ENCODE measurements around the gene MAL. TPM values are rescaled to one million over a fixed set of nuclear protein-coding genes. Genes with fewer than 3 reads are reported as not detected.

Gene MAL
- total RNA-seq, 1 donor from 2014 or later = 0.41 TPM

DNA sequence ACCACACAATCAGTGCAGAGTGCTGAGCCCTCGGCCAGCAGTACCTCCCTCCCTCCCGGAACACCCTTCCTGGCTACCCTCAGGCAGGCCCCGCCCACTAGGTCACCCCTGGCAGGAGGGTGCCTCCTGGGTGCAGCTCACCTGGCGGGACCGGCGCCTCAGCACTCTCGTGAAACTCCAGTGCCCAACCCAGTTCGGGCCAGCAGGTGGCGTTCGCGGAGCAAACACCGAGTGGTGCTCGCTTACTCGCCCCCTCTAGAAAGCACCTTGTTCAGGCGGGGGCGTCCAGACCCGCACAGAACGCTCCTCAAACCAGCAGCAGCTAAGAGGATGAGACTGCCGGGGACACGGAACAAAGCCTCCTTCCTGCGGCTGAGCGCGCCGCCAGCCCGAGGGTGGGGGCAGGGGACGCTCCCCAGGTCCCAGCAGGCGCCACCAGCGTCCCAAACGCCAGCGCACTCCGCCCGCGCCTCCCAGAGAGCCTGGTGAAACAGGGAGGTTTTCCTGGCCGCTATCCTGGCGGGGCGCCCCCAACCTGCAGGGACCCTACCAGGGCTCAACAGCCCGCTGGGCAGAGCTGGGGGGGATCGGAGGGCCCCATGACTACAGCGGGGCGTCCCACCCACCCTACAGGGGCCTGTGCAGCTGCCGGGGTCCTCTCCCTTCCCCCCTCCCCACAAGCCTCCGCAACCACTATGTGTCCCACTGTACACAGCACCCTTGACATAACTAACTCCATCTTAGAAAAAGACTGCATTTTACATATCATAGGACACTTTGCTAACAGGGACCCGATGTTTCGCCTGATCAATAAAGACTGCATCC is 51.4 kb downstream of the MAL start:
- H3K27me3 ChIP-seq (ENCODE audit: insufficient read depth, low read length) = peaks cover 22% of the 10 kb centered on the region
- TF ChIP-seq EZH2 (IDR thresholded peaks at IDR 0.05; ENCODE audit: insufficient read depth, low read length) = peak; percentile 14
- TF ChIP-seq, protein P1, sequence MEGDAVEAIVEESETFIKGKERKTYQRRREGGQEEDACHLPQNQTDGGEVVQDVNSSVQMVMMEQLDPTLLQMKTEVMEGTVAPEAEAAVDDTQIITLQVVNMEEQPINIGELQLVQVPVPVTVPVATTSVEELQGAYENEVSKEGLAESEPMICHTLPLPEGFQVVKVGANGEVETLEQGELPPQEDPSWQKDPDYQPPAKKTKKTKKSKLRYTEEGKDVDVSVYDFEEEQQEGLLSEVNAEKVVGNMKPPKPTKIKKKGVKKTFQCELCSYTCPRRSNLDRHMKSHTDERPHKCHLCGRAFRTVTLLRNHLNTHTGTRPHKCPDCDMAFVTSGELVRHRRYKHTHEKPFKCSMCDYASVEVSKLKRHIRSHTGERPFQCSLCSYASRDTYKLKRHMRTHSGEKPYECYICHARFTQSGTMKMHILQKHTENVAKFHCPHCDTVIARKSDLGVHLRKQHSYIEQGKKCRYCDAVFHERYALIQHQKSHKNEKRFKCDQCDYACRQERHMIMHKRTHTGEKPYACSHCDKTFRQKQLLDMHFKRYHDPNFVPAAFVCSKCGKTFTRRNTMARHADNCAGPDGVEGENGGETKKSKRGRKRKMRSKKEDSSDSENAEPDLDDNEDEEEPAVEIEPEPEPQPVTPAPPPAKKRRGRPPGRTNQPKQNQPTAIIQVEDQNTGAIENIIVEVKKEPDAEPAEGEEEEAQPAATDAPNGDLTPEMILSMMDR (IDR thresholded peaks at IDR 0.05; ENCODE audit: insufficient read depth, low read depth, low read length) = peak; percentile 56
- Mint-ChIP-seq H3K27ac (ENCODE audit: unreplicated experiment) (no peak overlapping the region), H3K4me3 (ENCODE audit: unreplicated experiment) (peak overlapping the region; percentile 69), H3K4me1 (ENCODE audit: low read depth, unreplicated experiment) (no peaks in the 10 kb centered on the region), H3K27me3 (ENCODE audit: low read depth, unreplicated experiment) (peaks cover 49% of the 10 kb centered on the region), H3K9me3 (ENCODE audit: unreplicated experiment) (no peaks in the 10 kb centered on the region), H3K36me3 (ENCODE audit: low read depth, unreplicated experiment) (no peaks in the 10 kb centered on the region)
- peak overlapping the region; percentile 92 for H2AFZ ChIP-seq (ENCODE audit: low read depth, low read length)
- no peak overlapping the region for H3K27ac ChIP-seq (ENCODE audit: low read depth, low read length)
- peak overlapping the region; percentile 51 for H3K4me3 ChIP-seq (ENCODE audit: insufficient read depth, low read depth, low read length)
- FAIRE-seq (no peak), DNase-seq (ENCODE audit: low read depth) (peak; percentile 16)
- H3K9me3 ChIP-seq (ENCODE audit: insufficient read depth, low read depth, low read length) = no peaks in the 10 kb centered on the region
- H3K4me2 ChIP-seq (ENCODE audit: low read length) = peak overlapping the region; percentile 92
- no peaks in the 10 kb centered on the region for H3K79me2 ChIP-seq (ENCODE audit: insufficient read depth, low read length)
- peaks cover 5% of the 10 kb centered on the region for H3K4me1 ChIP-seq (ENCODE audit: insufficient read depth, low read length)
- H3K36me3 ChIP-seq (ENCODE audit: insufficient read depth, low read length) = no peaks in the 10 kb centered on the region
- H3K9ac ChIP-seq (ENCODE audit: low read length) = no peak overlapping the region
- H4K20me1 ChIP-seq (ENCODE audit: insufficient read depth, low read length) = no peaks in the 10 kb centered on the region

DNA sequence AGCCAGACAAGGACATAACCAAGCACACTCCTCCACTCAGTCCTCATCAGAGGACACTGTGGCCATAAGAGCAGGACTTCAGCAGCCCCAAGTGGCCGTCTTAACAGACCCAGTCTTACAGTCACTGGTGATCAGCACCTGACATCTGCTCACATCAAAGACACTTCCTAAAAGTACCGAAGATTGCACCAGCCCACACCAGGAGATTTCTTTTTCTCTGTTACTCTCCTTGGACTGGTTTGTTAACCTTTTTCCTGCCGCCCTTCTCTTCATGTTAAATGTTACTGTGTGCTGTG is 52.0 kb downstream of the MAL start:
- H3K4me3 ChIP-seq (ENCODE audit: insufficient read depth, low read depth, low read length) = no peak overlapping the region
- no peak overlapping the region for H3K4me2 ChIP-seq (ENCODE audit: low read length)
- H3K9me3 Mint-ChIP-seq (ENCODE audit: unreplicated experiment) = no peaks in the 10 kb centered on the region

More for the DNA sequence above, 52.0 kb downstream of the MAL start:
- peak overlapping the region; percentile 92 for H2AFZ ChIP-seq (ENCODE audit: low read depth, low read length)
- Mint-ChIP-seq H3K27ac (ENCODE audit: unreplicated experiment) (no peak overlapping the region), H3K27me3 (ENCODE audit: low read depth, unreplicated experiment) (peaks cover 43% of the 10 kb centered on the region), H3K4me1 (ENCODE audit: low read depth, unreplicated experiment) (no peaks in the 10 kb centered on the region), H3K36me3 (ENCODE audit: low read depth, unreplicated experiment) (no peaks in the 10 kb centered on the region), H3K4me3 (ENCODE audit: unreplicated experiment) (no peak overlapping the region)
- H3K4me1 ChIP-seq (ENCODE audit: insufficient read depth, low read length) = peaks cover 5% of the 10 kb centered on the region
- no peaks in the 10 kb centered on the region for H3K79me2 ChIP-seq (ENCODE audit: insufficient read depth, low read length)
- H3K36me3 ChIP-seq (ENCODE audit: insufficient read depth, low read length) = no peaks in the 10 kb centered on the region
- peaks cover 22% of the 10 kb centered on the region for H3K27me3 ChIP-seq (ENCODE audit: insufficient read depth, low read length)
- TF ChIP-seq, protein P1 (IDR thresholded peaks at IDR 0.05; ENCODE audit: insufficient read depth, low read depth, low read length) = no peak
- TF ChIP-seq EZH2 (IDR thresholded peaks at IDR 0.05; ENCODE audit: insufficient read depth, low read length) = peak; percentile 4
- H4K20me1 ChIP-seq (ENCODE audit: insufficient read depth, low read length) = no peaks in the 10 kb centered on the region
- H3K9me3 ChIP-seq (ENCODE audit: insufficient read depth, low read depth, low read length) = no peaks in the 10 kb centered on the region
- FAIRE-seq = no peak
- H3K27ac ChIP-seq (ENCODE audit: low read depth, low read length) = no peak overlapping the region
- DNase-seq (ENCODE audit: low read depth) = no peak
- H3K9ac ChIP-seq (ENCODE audit: low read length) = no peak overlapping the region
